ENCODE measurements around the gene JARID2. TPM values are rescaled to one million over a fixed set of nuclear protein-coding genes. Genes with fewer than 3 reads are reported as not detected.

Gene JARID2
- total RNA-seq, 4 donors from 2014 or later, result 10.8 to 31.6 (median 14.3) TPM

DNA sequence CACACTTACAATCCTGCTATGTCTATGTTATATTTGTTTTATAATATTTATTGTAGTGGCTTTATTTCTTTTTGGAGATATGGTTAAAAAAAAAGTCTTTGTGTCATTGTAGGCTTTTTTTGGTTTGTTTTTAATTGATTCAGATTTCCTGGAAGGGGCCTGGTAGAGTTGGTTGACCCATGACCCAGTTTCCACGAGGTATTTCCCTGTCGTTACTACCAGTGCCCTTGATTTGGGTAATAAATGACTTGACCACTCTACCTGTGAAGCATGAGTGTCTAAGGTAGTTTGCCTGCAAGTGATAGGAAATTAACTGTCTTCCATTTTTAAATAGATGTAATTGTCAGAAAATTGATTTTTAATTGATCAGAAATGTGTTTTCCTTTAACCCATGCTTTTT lies 121.0 kb downstream of the JARID2 start:
- DNase-seq (ENCODE audit: low spot score) (no peak), ATAC-seq (ENCODE audit: low FRiP score) (no peak)
- TF ChIP-seq, protein P1, sequence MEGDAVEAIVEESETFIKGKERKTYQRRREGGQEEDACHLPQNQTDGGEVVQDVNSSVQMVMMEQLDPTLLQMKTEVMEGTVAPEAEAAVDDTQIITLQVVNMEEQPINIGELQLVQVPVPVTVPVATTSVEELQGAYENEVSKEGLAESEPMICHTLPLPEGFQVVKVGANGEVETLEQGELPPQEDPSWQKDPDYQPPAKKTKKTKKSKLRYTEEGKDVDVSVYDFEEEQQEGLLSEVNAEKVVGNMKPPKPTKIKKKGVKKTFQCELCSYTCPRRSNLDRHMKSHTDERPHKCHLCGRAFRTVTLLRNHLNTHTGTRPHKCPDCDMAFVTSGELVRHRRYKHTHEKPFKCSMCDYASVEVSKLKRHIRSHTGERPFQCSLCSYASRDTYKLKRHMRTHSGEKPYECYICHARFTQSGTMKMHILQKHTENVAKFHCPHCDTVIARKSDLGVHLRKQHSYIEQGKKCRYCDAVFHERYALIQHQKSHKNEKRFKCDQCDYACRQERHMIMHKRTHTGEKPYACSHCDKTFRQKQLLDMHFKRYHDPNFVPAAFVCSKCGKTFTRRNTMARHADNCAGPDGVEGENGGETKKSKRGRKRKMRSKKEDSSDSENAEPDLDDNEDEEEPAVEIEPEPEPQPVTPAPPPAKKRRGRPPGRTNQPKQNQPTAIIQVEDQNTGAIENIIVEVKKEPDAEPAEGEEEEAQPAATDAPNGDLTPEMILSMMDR (IDR thresholded peaks at IDR 0.05), result no peak

GRCh38 chr6:15368186-15368585 lies 122.3 kb downstream of the JARID2 start:
- DNase-seq (ENCODE audit: low spot score) (no peak), ATAC-seq (ENCODE audit: low FRiP score) (no peak)
- TF ChIP-seq, protein P1 (IDR thresholded peaks at IDR 0.05), result no peak

- no peak for DNase-seq (ENCODE audit: low spot score)
Observed at GRCh38 chr6:15368873-15369272, 123.0 kb downstream of the JARID2 start.

GRCh38 chr6:15369838-15370237 lies 124.0 kb downstream of the JARID2 start:
- DNase-seq (ENCODE audit: low spot score) (no peak), ATAC-seq (ENCODE audit: low FRiP score) (no peak)
- TF ChIP-seq, protein P1 (IDR thresholded peaks at IDR 0.05), result no peak

More at GRCh38 chr6:15368873-15369272, 123.0 kb downstream of the JARID2 start:
- TF ChIP-seq, protein P1 (IDR thresholded peaks at IDR 0.05), result no peak
- no peak for ATAC-seq (ENCODE audit: low FRiP score)

- TF ChIP-seq, protein P1 (IDR thresholded peaks at IDR 0.05), result no peak
- DNase-seq (ENCODE audit: low spot score) (no peak), ATAC-seq (ENCODE audit: low FRiP score) (no peak)
Observed at GRCh38 chr6:15370733-15371671, 125.1 kb downstream of the JARID2 start.

DNA sequence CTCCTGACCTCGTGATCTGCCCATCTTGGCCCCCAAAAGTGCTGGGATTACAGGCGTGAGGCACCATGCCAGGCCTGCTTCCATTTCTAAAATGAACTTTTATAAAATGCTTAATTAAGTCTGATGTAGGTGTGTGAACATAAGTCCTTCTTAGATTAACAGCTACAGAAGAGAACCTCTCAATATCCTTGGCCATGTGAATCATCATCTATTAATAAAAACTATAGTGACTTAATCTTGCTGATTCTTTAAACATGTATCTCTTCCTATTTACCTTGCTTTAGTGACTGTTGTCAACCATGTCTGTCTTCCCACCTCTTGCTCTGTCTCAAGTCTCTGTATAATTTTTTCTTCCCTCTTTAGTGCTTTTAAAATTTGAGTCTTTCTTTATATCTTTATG lies 127.1 kb downstream of the JARID2 start:
- DNase-seq (ENCODE audit: low spot score) (no peak), ATAC-seq (ENCODE audit: low FRiP score) (no peak)
- TF ChIP-seq, protein P1 (IDR thresholded peaks at IDR 0.05), result no peak

- ATAC-seq (ENCODE audit: low FRiP score) (no peak), DNase-seq (ENCODE audit: low spot score) (no peak)
- TF ChIP-seq, protein P1 (IDR thresholded peaks at IDR 0.05), result no peak
Observed at GRCh38 chr6:15374119-15374518, 128.2 kb downstream of the JARID2 start.
